ENCODE measurements around the gene MPV17.

DNA sequence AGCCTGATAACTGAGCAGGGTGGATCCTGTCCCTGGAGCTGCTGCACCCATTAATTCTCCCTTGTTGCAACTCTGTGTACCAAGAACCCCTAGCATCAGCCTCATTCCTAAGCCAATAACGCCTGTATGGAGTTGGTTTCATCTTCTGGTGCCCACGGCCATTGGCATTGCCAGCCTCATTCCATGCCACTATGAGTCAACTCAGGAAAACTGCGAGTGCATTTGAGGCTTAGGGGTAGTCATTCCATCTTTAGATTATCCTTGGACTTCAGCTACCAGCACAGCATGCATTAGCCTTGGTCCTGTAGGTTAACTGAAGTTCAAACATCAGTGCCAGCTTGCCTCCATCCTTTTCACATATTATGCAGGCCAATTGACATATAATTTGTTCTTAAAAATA, 42.1 kb downstream of the MPV17 start:
- TF ChIP-seq CTCF (optimal IDR thresholded peaks at IDR 0.05 in 1 of 3, IDR thresholded peaks at IDR 0.05 in 1 of 3, conservative IDR thresholded peaks at IDR 0.05 in 1 of 3; ENCODE audit: extremely low read depth in 1 of 3, insufficient read depth in 2 of 3, low read length in 3 of 3) (no peak), EZH2 (IDR thresholded peaks at IDR 0.05; ENCODE audit: low read length) (no peak)
